ENCODE data around the gene NALCN.

NALCN gene

GRCh38 chr13:101123028-101123427 is 293.3 kb downstream of the NALCN start:
- no peak for TF ChIP-seq CTCF (IDR thresholded peaks at IDR 0.05; ENCODE audit: borderline replicate concordance, insufficient read depth, low read depth, low read length)
- no peak overlapping the region for H3K4me3 ChIP-seq (ENCODE audit: low read depth, low read length)

- TF ChIP-seq CTCF (IDR thresholded peaks at IDR 0.05; ENCODE audit: borderline replicate concordance, insufficient read depth, low read depth, low read length), result no peak
- H3K4me3 ChIP-seq (ENCODE audit: low read depth, low read length), result no peak overlapping the region
Measured at GRCh38 chr13:101121608-101122007, 294.7 kb downstream of the NALCN start.

GRCh38 chr13:101120007-101120406 is 296.3 kb downstream of the NALCN start:
- no peak overlapping the region for H3K4me3 ChIP-seq (ENCODE audit: low read depth, low read length)
- no peak for TF ChIP-seq CTCF (IDR thresholded peaks at IDR 0.05; ENCODE audit: borderline replicate concordance, insufficient read depth, low read depth, low read length)

GRCh38 chr13:101116826-101117225 is 299.5 kb downstream of the NALCN start:
- no peak overlapping the region for H3K4me3 ChIP-seq (ENCODE audit: low read depth, low read length)
- no peak for TF ChIP-seq CTCF (IDR thresholded peaks at IDR 0.05; ENCODE audit: borderline replicate concordance, insufficient read depth, low read depth, low read length)

- TF ChIP-seq CTCF (IDR thresholded peaks at IDR 0.05; ENCODE audit: borderline replicate concordance, insufficient read depth, low read depth, low read length), result no peak
- H3K4me3 ChIP-seq (ENCODE audit: low read depth, low read length), result no peak overlapping the region
Measured at GRCh38 chr13:101116341-101116740, 300.0 kb downstream of the NALCN start.

- TF ChIP-seq CTCF (IDR thresholded peaks at IDR 0.05; ENCODE audit: borderline replicate concordance, insufficient read depth, low read depth, low read length), result no peak
- no peak overlapping the region for H3K4me3 ChIP-seq (ENCODE audit: low read depth, low read length)
Measured at GRCh38 chr13:101115762-101116171, 300.5 kb downstream of the NALCN start.

GRCh38 chr13:101111894-101112293 is 304.4 kb downstream of the NALCN start:
- TF ChIP-seq CTCF (IDR thresholded peaks at IDR 0.05; ENCODE audit: borderline replicate concordance, insufficient read depth, low read depth, low read length), result no peak
- H3K4me3 ChIP-seq (ENCODE audit: low read depth, low read length), result no peak overlapping the region
